MCF 10A (cell line): ENCODE data around the gene RSPO4. TPM values are rescaled to one million over a fixed set of nuclear protein-coding genes. Genes with fewer than 3 reads are reported as not detected.

ENCODE experiments used
- BruUV-seq: library from RNA; stranded (reverse); fragments of 400-500 nt; replicated peaks from 2 replicates; lab custom pipeline; 2021; lab: Mats Ljungman, UMichigan
- CTCF ChIA-PET: fragments of 300-600 bp; sonication (Branson Sonifier 250); formaldehyde crosslinking; extraction: SDS; loops from one replicate; lab custom pipeline; 2021; ENCODE audit warnings: antibody characterized with exemption, inconsistent platforms; lab: Yijun Ruan, JAX
- POLR2A ChIA-PET: fragments of 300-600, 350-650 bp; sonication (Branson Sonifier 250); formaldehyde crosslinking; extraction: SDS; loops from one replicate; lab custom pipeline; 2020; ENCODE audit warnings: antibody characterized with exemption, inconsistent platforms; lab: Yijun Ruan, JAX
- DNase-seq: peaks from one replicate; pipeline ENCODE4 v3.0.0-alpha.2; 2018; ENCODE audit not compliant: unreplicated experiment
- H3K27ac Mint-ChIP-seq: one replicate; pipeline ENCODE4 v1.8.0; 2022; ENCODE audit warnings: mild to moderate bottlenecking, low read depth, mixed read lengths; ENCODE audit not compliant: unreplicated experiment
- H3K27me3 Mint-ChIP-seq: one replicate; pipeline ENCODE4 v1.8.0; 2022; ENCODE audit warnings: mixed read lengths; ENCODE audit not compliant: insufficient read depth, unreplicated experiment
- H3K36me3 Mint-ChIP-seq: one replicate; pipeline ENCODE4 v1.8.0; 2022; ENCODE audit warnings: mild to moderate bottlenecking, moderate library complexity, mixed read lengths; ENCODE audit not compliant: insufficient read depth, unreplicated experiment
- H3K4me1 Mint-ChIP-seq: one replicate; pipeline ENCODE4 v1.8.0; 2022; ENCODE audit warnings: mixed read lengths; ENCODE audit not compliant: insufficient read depth, unreplicated experiment
- H3K4me3 Mint-ChIP-seq: one replicate; pipeline ENCODE4 v1.8.0; 2022; ENCODE audit warnings: mild to moderate bottlenecking, moderate library complexity, mixed read lengths; ENCODE audit not compliant: unreplicated experiment
- H3K9me3 Mint-ChIP-seq: one replicate; pipeline ENCODE4 v1.8.0; 2022; ENCODE audit warnings: mixed read lengths; ENCODE audit not compliant: unreplicated experiment
- intact Hi-C: fragments of 100-400 bp; cut with micrococcal nuclease; formaldehyde crosslinking; loops from 2 replicates; pipeline ENCODE4 v1.14.1; 2022
- total RNA-seq: library from RNA; stranded (reverse); gene quantifications from 2 replicates; pipeline ENCODE4 v1.2.3, GENCODE V29; 2022
- TF ChIP-seq, protein P1 (sequence below): fragments of 200-600 bp; IDR thresholded peaks from one replicate; pipeline ENCODE4 v1.8.0; 2022; ENCODE audit warnings: antibody characterized with exemption, mild to moderate bottlenecking; ENCODE audit not compliant: unreplicated experiment

Gene RSPO4
- total RNA-seq, 1 experiment from 2014 or later: not detected

DNA sequence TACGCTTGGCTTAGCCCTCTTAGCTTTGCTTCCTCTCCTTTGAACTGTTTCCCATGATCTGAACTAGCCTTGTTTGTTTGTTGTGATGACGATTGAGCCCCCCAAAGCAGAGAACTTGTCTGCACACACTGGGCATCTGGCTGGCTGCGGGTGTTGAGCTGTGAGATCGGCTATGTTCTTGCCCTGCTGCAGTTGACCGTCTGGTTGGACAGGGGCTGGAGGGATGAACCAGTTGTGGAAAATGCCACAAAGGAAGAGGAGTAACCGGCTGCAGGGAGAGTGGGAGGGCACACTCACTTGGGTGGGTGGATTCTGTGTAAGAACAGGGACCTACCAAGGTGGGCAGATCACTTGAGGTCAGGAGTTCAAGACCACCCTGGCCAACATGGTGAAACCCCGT is 12.4 kb upstream of the RSPO4 start:
- intact Hi-C loops: no loop called here
- CTCF ChIA-PET: interaction anchor here (0.8 kb wide), 1 partner anchor 199 kb away, joined by 5 read pairs; no protein-coding TSS in a partner anchor
- H3K4me1 Mint-ChIP-seq: no peaks in the 10 kb centered on the region
- peaks cover 33% of the 10 kb centered on the region for H3K27me3 Mint-ChIP-seq
- POLR2A ChIA-PET: interaction anchor here (0.6 kb wide), 1 partner anchor 378 kb away, joined by 3 read pairs; no protein-coding TSS in a partner anchor
- no peak overlapping the region for H3K4me3 Mint-ChIP-seq
- BruUV-seq: no TSS peak
- DNase-seq: no peak
- TF ChIP-seq, protein P1, sequence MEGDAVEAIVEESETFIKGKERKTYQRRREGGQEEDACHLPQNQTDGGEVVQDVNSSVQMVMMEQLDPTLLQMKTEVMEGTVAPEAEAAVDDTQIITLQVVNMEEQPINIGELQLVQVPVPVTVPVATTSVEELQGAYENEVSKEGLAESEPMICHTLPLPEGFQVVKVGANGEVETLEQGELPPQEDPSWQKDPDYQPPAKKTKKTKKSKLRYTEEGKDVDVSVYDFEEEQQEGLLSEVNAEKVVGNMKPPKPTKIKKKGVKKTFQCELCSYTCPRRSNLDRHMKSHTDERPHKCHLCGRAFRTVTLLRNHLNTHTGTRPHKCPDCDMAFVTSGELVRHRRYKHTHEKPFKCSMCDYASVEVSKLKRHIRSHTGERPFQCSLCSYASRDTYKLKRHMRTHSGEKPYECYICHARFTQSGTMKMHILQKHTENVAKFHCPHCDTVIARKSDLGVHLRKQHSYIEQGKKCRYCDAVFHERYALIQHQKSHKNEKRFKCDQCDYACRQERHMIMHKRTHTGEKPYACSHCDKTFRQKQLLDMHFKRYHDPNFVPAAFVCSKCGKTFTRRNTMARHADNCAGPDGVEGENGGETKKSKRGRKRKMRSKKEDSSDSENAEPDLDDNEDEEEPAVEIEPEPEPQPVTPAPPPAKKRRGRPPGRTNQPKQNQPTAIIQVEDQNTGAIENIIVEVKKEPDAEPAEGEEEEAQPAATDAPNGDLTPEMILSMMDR: no peak
- no peaks in the 10 kb centered on the region for H3K9me3 Mint-ChIP-seq
- no peaks in the 10 kb centered on the region for H3K36me3 Mint-ChIP-seq
- H3K27ac Mint-ChIP-seq: no peak overlapping the region

DNA sequence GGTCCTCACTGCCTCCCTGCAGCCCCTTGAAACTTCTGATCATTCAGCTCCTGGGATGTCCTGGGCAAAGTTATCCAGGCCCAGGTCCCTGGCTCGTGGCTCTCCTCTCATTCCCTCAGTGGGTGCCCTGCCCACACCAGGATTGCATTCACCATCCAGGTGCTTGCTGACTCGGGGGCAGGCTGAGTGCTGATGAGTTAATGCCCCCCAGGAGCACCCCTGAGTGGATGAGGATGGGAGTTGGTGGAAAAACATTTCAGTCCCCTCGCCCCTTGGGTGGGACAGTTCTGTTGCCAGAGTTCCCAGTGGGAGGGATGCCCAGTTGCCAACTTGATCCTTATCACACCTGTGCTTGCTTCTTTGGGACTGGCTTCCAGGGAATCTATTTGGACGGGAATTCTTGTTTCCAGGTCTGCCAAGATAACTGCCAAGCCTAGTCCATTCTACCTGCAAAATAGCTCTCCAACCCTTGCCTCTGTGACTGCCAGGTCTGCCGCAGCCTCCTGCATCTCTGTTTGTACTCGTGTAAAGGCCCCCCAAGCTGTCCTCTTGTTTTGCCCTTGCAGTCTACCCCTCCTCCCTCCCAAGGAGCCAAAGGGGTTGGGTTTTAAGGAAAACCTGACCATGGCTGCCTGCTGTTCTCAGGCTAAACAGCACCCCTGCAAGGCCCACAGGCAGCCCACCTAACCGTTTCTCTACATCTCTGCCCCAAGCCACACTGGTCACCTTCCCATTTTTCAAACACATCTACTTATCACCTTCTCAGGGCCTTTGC is 11.6 kb upstream of the RSPO4 start:
- TF ChIP-seq, protein P1: no peak
- Mint-ChIP-seq H3K27me3 (peaks cover 33% of the 10 kb centered on the region), H3K4me1 (no peaks in the 10 kb centered on the region), H3K27ac (no peak overlapping the region), H3K36me3 (no peaks in the 10 kb centered on the region), H3K9me3 (no peaks in the 10 kb centered on the region), H3K4me3 (no peak overlapping the region)
- ChIA-PET POLR2A (no interaction called here), CTCF (no interaction called here)
- intact Hi-C loops: no loop called here
- BruUV-seq: no TSS peak
- no peak for DNase-seq

DNA sequence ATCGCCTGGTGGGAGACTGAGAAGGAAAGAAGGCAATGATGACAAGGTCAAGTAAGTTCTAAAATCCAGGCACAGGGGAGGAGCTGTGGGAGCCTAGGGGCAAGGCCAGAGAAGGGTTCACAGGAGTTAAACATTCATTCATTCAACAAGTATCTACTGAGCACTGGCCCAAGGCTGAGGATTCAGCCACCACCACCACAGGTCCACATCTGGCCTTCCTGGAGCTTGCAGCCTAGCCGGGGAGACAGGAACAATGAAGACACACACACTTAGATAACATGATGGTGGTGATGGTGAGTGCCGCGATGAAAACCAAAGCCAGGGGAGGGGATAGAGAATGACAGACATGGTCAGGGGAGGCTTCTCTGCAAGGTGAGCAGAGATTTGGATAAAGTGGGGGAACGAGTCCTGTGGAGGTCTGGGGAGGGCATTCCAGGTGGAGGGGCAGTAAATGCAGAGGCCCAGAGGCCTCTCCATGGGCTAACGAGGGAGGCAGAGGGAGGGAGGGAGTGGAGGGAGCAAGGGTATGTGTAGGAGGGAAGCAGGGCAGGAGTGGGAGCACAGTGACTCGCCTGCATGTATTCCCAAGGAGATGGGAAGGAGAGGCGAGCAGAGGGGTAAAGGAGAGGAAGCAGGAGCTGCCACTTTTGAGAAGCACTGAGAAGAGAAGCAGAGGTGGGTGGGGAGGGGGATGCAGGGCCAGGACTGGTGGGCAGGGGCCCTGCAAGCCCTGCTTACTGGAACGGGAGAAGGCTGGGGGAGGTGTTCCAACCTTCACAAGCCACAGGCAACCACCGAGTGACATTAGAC is 10.5 kb upstream of the RSPO4 start:
- CTCF ChIA-PET: no interaction called here

More for the DNA sequence above, 10.5 kb upstream of the RSPO4 start:
- peaks cover 42% of the 10 kb centered on the region for H3K27me3 Mint-ChIP-seq
- H3K4me1 Mint-ChIP-seq: no peaks in the 10 kb centered on the region
- H3K36me3 Mint-ChIP-seq: no peaks in the 10 kb centered on the region
- H3K9me3 Mint-ChIP-seq: no peaks in the 10 kb centered on the region
- TF ChIP-seq, protein P1: no peak
- no peak for DNase-seq
- BruUV-seq: no TSS peak
- POLR2A ChIA-PET: interaction anchor here (0.7 to 1.2 kb wide), 2 partner anchors 8 to 192 kb away, joined by 3 to 4 read pairs; no protein-coding TSS in a partner anchor
- no peak overlapping the region for H3K4me3 Mint-ChIP-seq
- intact Hi-C loops: no loop called here
- no peak overlapping the region for H3K27ac Mint-ChIP-seq
